IPS-11a (cell line): ENCODE results near the gene SLC45A1.
"Not testable (repeated sequence)": the region's sequence is repeated elsewhere in the genome, so short reads cannot be mapped to it uniquely, and the experiment has no call there.

Source experiments
- H3K4me3 ChIP-seq: one replicate; pipeline ENCODE4 v1.5.1; 2013; ENCODE audit warnings: low read depth, low read length, control low read depth

SLC45A1 gene

GRCh38 chr1:8364528-8365442, 46.9 kb downstream of the SLC45A1 start:
- no peak overlapping the region for H3K4me3 ChIP-seq

GRCh38 chr1:8365661-8366362, 47.9 kb downstream of the SLC45A1 start:
- no peak overlapping the region for H3K4me3 ChIP-seq

- H3K4me3 ChIP-seq, result no peak overlapping the region
These were observed 49.8 kb downstream of the SLC45A1 start for GRCh38 chr1:8367571-8368194.

- no peak overlapping the region for H3K4me3 ChIP-seq
These were observed 51.2 kb downstream of the SLC45A1 start for GRCh38 chr1:8368956-8369639.

DNA sequence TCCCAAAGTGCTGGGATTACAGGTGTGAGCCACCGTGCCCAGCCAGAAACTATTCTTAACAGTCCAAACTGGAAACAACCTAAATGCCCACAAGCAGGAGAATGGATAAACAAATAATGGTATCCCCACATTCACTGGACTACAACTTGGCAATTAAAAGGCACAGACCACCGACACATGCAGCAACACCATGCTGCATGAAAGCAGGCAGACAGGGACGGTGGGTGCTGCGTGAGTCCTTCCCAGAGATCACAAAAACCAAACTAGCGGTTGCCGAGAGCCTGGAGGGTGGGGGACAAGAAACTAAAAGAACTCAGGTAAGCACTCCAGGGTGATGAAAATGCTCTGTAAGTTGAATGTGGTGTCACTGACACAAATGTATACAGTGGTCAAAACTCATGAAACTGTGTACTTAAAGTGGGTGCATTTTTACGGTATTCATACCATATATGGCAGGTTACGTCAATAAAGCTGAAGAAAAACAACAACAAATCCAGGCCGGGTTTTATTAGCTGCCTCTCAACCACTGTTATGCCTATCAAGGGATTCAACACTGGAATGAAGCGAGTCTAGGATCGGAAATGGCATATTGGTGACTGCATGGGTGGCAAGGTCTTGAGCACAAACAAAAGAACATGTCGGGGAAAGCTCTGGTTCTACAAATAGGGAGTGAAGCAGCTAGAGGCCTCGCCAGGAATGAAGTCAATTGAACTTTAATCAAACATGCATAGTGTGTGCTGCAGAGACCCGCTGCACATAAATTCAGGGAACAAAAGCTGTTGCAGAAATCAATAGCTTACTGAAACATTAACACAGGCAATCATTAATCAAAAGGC, 52.4 kb downstream of the SLC45A1 start:
- no peak overlapping the region for H3K4me3 ChIP-seq

- H3K4me3 ChIP-seq, result no peak overlapping the region
These were observed 53.0 kb downstream of the SLC45A1 start for GRCh38 chr1:8370905-8371315.

DNA sequence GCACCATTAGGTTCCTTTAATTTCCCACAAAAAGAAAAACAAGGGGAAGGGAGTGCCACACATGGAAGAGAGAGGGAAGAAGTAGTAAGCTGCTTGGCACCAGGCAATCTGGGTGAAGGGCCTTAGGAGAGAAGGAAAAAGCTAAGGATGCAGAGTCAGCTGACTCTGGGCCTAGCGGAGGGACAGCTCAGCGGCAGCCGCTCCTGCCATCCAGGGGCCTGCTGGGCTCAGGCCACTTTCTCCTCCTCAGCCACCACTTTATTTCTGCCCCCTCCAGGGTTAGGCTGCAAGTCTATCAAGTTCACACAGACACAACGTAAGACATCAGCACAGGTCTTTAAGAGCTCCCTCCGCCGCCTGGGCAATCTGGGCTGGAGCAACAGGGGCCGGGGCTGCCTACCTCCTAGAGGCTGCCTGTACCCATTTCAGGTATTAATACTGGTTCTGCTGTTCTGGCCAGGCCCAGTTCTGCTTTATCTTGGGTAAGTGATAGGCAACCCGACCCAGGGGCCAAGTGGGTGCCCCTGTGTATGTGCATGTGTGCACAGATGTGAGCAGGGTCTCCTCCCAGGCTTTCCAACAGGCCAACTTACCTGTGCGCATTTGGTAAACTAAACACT, 53.6 kb downstream of the SLC45A1 start:
- no peak overlapping the region for H3K4me3 ChIP-seq

- no peak overlapping the region for H3K4me3 ChIP-seq
These were observed 55.2 kb downstream of the SLC45A1 start for GRCh38 chr1:8373125-8373524.

- no peak overlapping the region for H3K4me3 ChIP-seq
These were observed 55.8 kb downstream of the SLC45A1 start for GRCh38 chr1:8373581-8374241.

DNA sequence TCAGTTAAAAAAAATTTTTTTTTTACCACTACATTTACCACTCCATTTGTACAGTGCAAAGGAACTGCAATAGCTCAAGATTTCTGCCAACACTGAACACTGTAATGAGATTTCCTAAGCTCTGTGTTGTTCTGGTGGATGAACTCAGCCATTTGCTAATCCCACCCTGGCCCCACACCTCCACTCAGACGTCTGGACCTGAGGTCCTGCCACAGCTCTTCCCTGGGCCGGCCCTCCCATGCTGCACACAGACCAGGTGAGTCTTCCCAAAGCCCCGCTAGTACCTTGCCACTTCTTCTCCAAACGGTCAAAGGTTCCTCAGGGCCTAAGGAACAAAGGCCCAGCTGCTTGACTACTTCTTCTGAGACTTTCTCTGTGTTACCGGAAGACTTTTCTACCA, 56.4 kb downstream of the SLC45A1 start:
- no peak overlapping the region for H3K4me3 ChIP-seq

GRCh38 chr1:8374812-8375211, 56.9 kb downstream of the SLC45A1 start:
- no peak overlapping the region for H3K4me3 ChIP-seq

DNA sequence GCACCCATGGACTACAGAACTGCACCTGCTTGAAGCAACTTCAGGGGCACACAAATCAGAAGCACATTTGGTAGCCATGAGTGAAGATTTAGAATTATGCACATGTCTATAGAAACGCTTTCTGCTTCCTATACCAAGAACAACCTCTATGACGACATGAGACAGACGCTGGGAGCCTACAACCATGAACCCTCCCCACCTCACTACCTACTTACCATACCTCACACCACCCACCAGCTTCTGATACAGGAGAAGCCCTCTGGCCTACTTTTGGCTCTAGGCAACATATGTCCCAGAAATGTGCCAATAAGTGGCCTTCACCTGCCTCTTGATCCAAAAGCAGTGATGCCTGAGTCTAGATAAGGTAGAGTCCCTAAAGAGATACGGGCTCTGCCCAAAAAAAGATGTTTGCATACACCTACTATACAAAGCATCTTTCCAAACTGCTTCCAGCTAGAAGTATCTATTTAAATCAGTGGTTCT, 58.5 kb downstream of the SLC45A1 start:
- H3K4me3 ChIP-seq, result no peak overlapping the region

DNA sequence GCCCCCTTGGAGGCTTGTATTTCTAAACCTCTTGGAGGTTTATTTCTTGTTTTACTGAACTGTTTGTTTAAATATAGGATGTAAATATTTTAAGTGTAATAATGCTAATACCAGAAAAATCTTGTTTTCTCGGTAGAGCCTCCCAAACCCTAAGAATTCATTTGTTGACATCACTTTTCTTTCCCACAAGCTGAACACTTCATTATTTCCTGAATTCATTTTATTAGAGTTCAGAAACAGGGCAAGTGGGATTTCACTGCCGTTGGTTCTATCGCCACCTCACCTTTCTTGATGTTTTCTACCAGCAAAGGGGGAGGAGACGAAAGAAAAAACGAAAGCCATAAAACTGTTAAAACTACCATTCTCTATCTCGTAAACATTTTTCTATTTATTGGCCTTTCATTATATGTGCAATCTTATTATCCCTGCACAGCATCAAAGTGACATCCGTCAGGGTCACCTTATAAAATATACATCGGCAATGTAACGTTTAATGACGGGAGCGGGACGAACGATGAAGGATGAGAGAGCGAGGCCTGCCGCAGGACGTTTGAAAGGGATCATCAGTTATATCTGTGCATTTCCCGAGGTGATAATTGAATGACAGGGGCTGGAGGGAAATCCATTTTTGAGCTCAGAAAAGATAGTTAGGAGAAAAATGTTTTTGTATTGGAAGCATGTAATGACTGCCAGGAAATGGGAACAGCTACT, 59.5 kb downstream of the SLC45A1 start:
- H3K4me3 ChIP-seq, result no peak overlapping the region

- H3K4me3 ChIP-seq, result no peak overlapping the region
These were observed 60.3 kb downstream of the SLC45A1 start for GRCh38 chr1:8378178-8378577.

- H3K4me3 ChIP-seq, result no peak overlapping the region
These were observed 61.1 kb downstream of the SLC45A1 start for GRCh38 chr1:8378981-8379470.

DNA sequence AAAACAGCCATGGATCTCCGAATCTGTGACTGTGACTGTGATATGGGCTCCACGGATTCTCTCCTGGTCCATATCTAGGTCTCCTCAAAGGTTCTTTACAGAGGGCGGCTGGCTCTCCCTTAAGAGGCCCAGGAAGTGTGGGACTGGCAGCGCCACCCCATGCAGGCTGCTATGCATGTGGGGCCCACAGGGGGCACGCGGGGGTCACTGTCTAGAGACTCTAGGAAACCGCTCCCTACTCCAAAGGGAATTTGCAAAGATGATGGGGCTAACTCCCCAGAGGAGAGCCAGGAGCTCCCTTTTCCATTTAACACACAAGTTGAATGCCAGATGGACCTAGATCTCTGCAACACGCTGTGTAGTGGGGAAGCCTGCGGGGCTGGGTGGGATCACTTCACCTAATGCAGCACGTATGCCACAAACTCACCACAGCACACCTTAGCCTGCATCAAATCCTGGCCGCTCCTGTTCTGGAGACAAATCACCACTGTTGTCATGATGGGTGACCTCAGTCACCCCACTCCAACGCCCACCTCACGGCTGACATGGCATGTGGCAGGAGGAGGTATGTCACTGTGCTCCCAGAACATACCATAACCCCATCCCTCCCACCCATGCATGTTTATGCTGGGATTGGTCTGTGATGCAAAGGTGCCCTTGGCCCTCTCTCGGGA, 61.7 kb downstream of the SLC45A1 start:
- H3K4me3 ChIP-seq, result no peak overlapping the region

GRCh38 chr1:8380310-8380709, 62.4 kb downstream of the SLC45A1 start:
- not testable (repeated sequence) for H3K4me3 ChIP-seq

DNA sequence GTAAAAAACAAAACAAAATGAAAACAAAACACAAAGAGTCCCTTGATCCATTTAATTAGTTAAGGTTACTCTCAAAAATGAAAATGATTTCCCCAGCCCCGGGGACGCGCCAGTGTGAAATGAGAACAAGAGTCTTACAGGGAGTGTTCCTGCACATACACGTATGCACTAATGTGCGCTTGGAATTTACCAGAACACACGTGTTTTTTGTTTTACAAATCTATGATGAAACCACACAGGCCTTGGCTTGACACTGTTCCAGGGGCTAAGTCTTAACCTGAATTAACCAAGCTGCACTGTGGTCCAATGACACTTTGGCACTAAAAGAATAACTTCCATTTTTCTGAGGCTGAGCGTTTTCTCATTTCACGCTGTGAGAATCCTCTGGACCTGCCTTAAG, 63.7 kb downstream of the SLC45A1 start:
- no peak overlapping the region for H3K4me3 ChIP-seq
